GM21737 (cell line): ENCODE data around the gene RB1.
"Not testable (repeated sequence)": the region's sequence is repeated elsewhere in the genome, so short reads cannot be mapped to it uniquely, and the experiment has no call there.

Experiments used
- ATAC-seq: cut with Tn5 transposase; IDR thresholded peaks from one replicate; pipeline ENCODE4 v1.9.1; 2021; ENCODE audit warnings: mild to moderate bottlenecking, moderate library complexity; ENCODE audit not compliant: unreplicated experiment

The RB1 gene

GRCh38 chr13:48446464-48446863 lies 142.9 kb downstream of the RB1 start:
- ATAC-seq: no peak

- ATAC-seq: no peak
Observed at GRCh38 chr13:48448285-48448958, 144.9 kb downstream of the RB1 start.

- no peak for ATAC-seq
Observed at GRCh38 chr13:48448959-48449614, 145.5 kb downstream of the RB1 start.

- no peak for ATAC-seq
Observed at GRCh38 chr13:48449656-48450055, 146.1 kb downstream of the RB1 start.

GRCh38 chr13:48451196-48451595 lies 147.6 kb downstream of the RB1 start:
- ATAC-seq: not testable (repeated sequence)

- no peak for ATAC-seq
Observed at GRCh38 chr13:48456546-48456945, 153.0 kb downstream of the RB1 start.

GRCh38 chr13:48457578-48458242 lies 154.2 kb downstream of the RB1 start:
- ATAC-seq: no peak

- no peak for ATAC-seq
Observed at GRCh38 chr13:48475230-48475629, 171.7 kb downstream of the RB1 start.

GRCh38 chr13:48476215-48476614 lies 172.7 kb downstream of the RB1 start:
- no peak for ATAC-seq

GRCh38 chr13:48476686-48477085 lies 173.1 kb downstream of the RB1 start:
- no peak for ATAC-seq

- ATAC-seq: no peak
Observed at GRCh38 chr13:48477191-48477855, 173.8 kb downstream of the RB1 start.

- no peak for ATAC-seq
Observed at GRCh38 chr13:48478391-48478790, 174.8 kb downstream of the RB1 start.

- no peak for ATAC-seq
Observed at GRCh38 chr13:48483575-48483974, 180.0 kb downstream of the RB1 start.

GRCh38 chr13:48485432-48485831 lies 181.9 kb downstream of the RB1 start:
- ATAC-seq: no peak

GRCh38 chr13:48486362-48486761 lies 182.8 kb downstream of the RB1 start:
- no peak for ATAC-seq

GRCh38 chr13:48486836-48487235 lies 183.3 kb downstream of the RB1 start:
- ATAC-seq: no peak

- no peak for ATAC-seq
Observed at GRCh38 chr13:48487968-48488367, 184.4 kb downstream of the RB1 start.

GRCh38 chr13:48488995-48489394 lies 185.4 kb downstream of the RB1 start:
- ATAC-seq: no peak

GRCh38 chr13:48489666-48490065 lies 186.1 kb downstream of the RB1 start:
- ATAC-seq: no peak

- no peak for ATAC-seq
Observed at GRCh38 chr13:48490241-48490640, 186.7 kb downstream of the RB1 start.

- ATAC-seq: no peak
Observed at GRCh38 chr13:48491423-48492095, 188.0 kb downstream of the RB1 start.
